Muscle layer of colon (tissue), 2 donors: ENCODE data around the gene EPN3.

ENCODE experiments used
- H3K27ac ChIP-seq: one replicate; pipeline ENCODE4 v1.7.0; 2013; ENCODE audit warnings: low read depth, mild to moderate bottlenecking, low read length, moderate library complexity
- H3K27me3 ChIP-seq, 2 donors: one replicate each; pipeline ENCODE4 v1.7.0; 2013; ENCODE audit warnings: low read length in 2 of 2, mild to moderate bottlenecking in 2 of 2; ENCODE audit not compliant: insufficient read depth in 2 of 2, control insufficient read depth in 1 of 2
- H3K36me3 ChIP-seq: one replicate; pipeline ENCODE4 v1.7.0; 2013; ENCODE audit warnings: mild to moderate bottlenecking, low read length; ENCODE audit not compliant: insufficient read depth
- H3K4me1 ChIP-seq: one replicate; pipeline ENCODE4 v1.7.0; 2013; ENCODE audit warnings: mild to moderate bottlenecking, low read length; ENCODE audit not compliant: insufficient read depth
- H3K4me3 ChIP-seq, 2 donors: one replicate each; pipeline ENCODE4 v1.7.0; 2013; ENCODE audit warnings: low read length in 2 of 2, low read depth in 1 of 2, mild to moderate bottlenecking in 1 of 2, moderate library complexity in 1 of 2
- H3K9ac ChIP-seq: one replicate; pipeline ENCODE4 v1.7.0; 2013; ENCODE audit warnings: low read length
- H3K9me3 ChIP-seq: one replicate; pipeline ENCODE4 v1.7.0; 2013; ENCODE audit warnings: mild to moderate bottlenecking, low read length
- donor health status: abdominal sarcoma.
- donor health status: Adenocarcinoma of cecum.

The EPN3 gene

DNA sequence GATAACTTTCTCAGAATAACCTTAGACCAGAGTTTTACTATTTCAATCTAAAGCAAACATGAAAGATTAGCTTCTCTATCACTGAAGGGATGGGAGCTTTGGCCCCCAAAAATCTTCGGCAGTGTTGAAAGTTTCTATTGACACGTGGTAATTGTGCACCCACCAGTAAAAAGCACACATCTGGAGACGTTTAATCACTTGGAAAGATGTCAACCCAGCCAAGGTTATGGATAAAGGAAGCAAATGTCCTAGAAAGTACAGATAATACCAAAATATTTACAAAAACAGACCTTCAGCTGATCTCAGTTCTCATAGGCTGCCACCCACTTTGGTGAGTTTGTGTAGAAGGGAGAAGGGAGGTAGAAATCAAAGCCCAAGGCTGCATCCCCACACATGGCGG, 19.0 kb upstream of the EPN3 start:
- no peak overlapping the region for H3K9ac ChIP-seq
- H3K4me3 ChIP-seq: no peak overlapping the region
- H3K4me1 ChIP-seq: peaks cover 16% of the 10 kb centered on the region
- H3K9me3 ChIP-seq: no peaks in the 10 kb centered on the region
- no peaks in the 10 kb centered on the region for H3K36me3 ChIP-seq
- H3K27ac ChIP-seq: no peak overlapping the region
- no peaks in the 10 kb centered on the region for H3K27me3 ChIP-seq

GRCh38 chr17:50514388-50514787, 18.1 kb upstream of the EPN3 start:
- Histone ChIP-seq H3K27me3 (no peaks in the 10 kb centered on the region), H3K36me3 (no peaks in the 10 kb centered on the region), H3K27ac (no peak overlapping the region), H3K4me3 (no peak overlapping the region), H3K9ac (no peak overlapping the region), H3K4me1 (peaks cover 7% of the 10 kb centered on the region), H3K9me3 (no peaks in the 10 kb centered on the region)

DNA sequence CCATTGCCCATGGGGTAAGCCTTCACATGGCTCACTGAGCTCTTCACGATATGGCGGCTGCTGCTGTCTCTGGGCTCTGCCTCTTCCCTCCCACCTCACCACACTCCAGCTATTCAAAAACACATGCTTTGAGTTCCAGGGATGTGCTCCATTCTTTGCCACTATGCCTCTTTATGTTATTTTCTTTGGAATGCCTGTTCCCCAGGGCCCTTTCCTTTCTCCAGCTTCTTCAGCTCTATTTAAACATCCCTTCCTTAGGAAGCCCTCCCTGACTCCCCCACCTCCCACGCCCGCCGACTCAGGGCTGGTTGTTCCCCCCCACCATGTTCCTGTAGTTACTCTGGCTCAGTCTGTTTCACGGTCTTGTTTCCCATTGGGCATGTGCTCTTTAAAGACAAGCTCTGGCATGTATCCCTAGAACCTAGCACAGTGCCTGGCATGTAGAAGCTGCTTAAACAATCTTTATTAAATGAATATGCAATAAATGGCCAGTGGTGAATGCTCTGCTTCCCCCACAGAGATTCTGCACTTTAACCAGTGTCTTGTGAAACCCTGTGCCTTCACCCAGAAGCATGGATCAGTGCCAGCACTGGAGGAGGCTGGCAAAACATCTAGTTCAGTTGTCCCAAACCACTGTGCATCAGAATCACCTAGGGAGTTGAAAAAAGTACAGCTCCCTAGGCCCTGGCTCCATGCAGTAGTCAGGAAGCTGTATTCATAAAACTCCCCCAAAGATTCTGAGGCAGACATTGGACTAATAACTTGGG, 17.4 kb upstream of the EPN3 start:
- Histone ChIP-seq H3K9ac (no peak overlapping the region), H3K27ac (no peak overlapping the region), H3K36me3 (no peaks in the 10 kb centered on the region), H3K4me1 (peaks cover 7% of the 10 kb centered on the region), H3K27me3 (no peaks in the 10 kb centered on the region), H3K4me3 (no peak overlapping the region), H3K9me3 (no peaks in the 10 kb centered on the region)

GRCh38 chr17:50517011-50517410, 15.5 kb upstream of the EPN3 start:
- H3K9me3 ChIP-seq: no peaks in the 10 kb centered on the region
- H3K36me3 ChIP-seq: no peaks in the 10 kb centered on the region
- H3K4me3 ChIP-seq: no peak overlapping the region
- peaks cover 7% of the 10 kb centered on the region for H3K4me1 ChIP-seq
- H3K27ac ChIP-seq: no peak overlapping the region
- no peaks in the 10 kb centered on the region for H3K27me3 ChIP-seq
- H3K9ac ChIP-seq: no peak overlapping the region

GRCh38 chr17:50517504-50518383, 14.8 kb upstream of the EPN3 start:
- Histone ChIP-seq H3K27me3 (no peaks in the 10 kb centered on the region), H3K4me1 (peaks cover 7% of the 10 kb centered on the region), H3K4me3 (no peak overlapping the region), H3K27ac (no peak overlapping the region), H3K36me3 (no peaks in the 10 kb centered on the region), H3K9ac (no peak overlapping the region), H3K9me3 (no peaks in the 10 kb centered on the region)

DNA sequence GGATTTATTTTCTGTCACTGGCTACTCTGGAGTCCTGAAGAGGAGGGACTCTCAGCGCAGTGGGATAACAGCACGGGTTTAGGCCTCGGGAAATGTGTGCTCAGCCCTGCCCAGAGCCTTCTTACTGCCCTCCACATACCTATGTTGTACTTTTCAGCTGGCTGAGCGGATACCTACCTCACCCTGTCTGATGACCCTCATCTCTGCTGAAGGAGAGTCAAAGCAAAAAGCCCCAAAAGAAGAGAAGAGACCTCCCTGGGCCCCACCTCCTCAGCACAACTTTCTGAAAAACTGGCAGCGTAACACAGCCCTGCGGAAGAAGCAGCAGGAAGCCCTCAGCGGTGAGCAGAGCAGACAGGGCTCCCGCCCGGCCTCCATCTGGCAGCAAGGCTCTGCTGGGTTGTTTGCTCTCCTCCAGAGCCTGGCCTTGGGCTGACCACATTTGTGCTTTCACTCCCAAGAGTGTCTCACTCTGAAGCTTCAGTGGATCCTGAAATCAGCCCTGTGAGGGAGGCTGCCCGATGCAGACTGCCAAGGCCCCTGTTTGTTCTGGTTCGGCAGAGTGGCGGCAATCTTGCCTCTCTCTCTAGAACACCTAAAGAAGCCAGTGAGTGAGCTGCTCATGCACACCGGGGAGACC, 14.0 kb upstream of the EPN3 start:
- H3K27me3 ChIP-seq: no peaks in the 10 kb centered on the region
- H3K9me3 ChIP-seq: no peaks in the 10 kb centered on the region
- no peak overlapping the region for H3K4me3 ChIP-seq
- H3K4me1 ChIP-seq: peaks cover 7% of the 10 kb centered on the region
- no peak overlapping the region for H3K27ac ChIP-seq
- no peak overlapping the region for H3K9ac ChIP-seq
- H3K36me3 ChIP-seq: no peaks in the 10 kb centered on the region

DNA sequence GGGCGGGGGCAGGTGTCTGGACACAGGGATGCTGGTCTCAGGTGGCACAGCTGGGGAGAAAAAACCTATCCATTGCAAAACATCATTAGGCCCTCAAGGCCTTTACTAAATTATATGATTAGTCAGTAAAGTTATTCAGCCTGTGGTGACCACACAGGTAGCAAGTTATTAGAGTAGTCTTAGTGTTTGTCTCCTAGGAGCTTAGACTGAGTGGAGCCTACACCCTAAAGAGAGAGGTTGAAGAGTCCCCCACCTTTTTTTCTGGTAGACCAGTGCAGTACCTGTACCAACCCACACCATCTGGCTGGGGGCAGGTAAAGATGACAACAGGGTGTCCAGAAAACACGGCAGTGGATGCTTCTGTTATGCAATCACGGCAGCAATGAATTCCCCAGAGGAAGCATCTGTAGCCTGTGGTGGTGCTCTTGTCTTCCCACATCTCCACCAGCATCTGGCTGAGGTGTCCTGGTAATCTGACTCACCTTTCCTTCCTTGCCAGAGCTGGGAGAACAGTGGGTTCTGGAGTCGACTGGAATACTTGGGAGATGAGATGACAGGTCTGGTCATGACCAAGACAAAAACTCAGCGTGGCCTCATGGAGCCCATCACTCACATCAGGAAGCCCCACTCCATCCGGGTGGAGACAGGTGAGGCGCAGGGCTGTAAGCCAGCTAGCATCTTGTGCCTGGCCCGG, 13.2 kb upstream of the EPN3 start:
- H3K9ac ChIP-seq: no peak overlapping the region
- no peaks in the 10 kb centered on the region for H3K27me3 ChIP-seq
- peaks cover 7% of the 10 kb centered on the region for H3K4me1 ChIP-seq
- H3K9me3 ChIP-seq: no peaks in the 10 kb centered on the region
- H3K36me3 ChIP-seq: no peaks in the 10 kb centered on the region
- no peak overlapping the region for H3K4me3 ChIP-seq
- H3K27ac ChIP-seq: no peak overlapping the region

- Histone ChIP-seq H3K36me3 (no peaks in the 10 kb centered on the region), H3K9me3 (no peaks in the 10 kb centered on the region), H3K9ac (no peak overlapping the region), H3K4me3 (no peak overlapping the region), H3K4me1 (peaks cover under 1% of the 10 kb centered on the region), H3K27ac (no peak overlapping the region), H3K27me3 (no peaks in the 10 kb centered on the region)
These were observed 12.1 kb upstream of the EPN3 start for GRCh38 chr17:50520483-50520882.

- Histone ChIP-seq H3K4me1 (no peaks in the 10 kb centered on the region), H3K27me3 (no peaks in the 10 kb centered on the region)
These were observed 11.0 kb upstream of the EPN3 start for GRCh38 chr17:50521514-50521913.

GRCh38 chr17:50522766-50523165, 9.8 kb upstream of the EPN3 start:
- Histone ChIP-seq H3K4me1 (no peaks in the 10 kb centered on the region), H3K27me3 (no peaks in the 10 kb centered on the region), H3K9me3 (no peaks in the 10 kb centered on the region), H3K36me3 (no peaks in the 10 kb centered on the region), H3K4me3 (no peak overlapping the region), H3K9ac (no peak overlapping the region), H3K27ac (no peak overlapping the region)

More at GRCh38 chr17:50521514-50521913, 11.0 kb upstream of the EPN3 start:
- no peaks in the 10 kb centered on the region for H3K9me3 ChIP-seq
- no peaks in the 10 kb centered on the region for H3K36me3 ChIP-seq
- no peak overlapping the region for H3K4me3 ChIP-seq
- H3K9ac ChIP-seq: no peak overlapping the region
- H3K27ac ChIP-seq: no peak overlapping the region

GRCh38 chr17:50523208-50523607, 9.3 kb upstream of the EPN3 start:
- H3K4me1 ChIP-seq: no peaks in the 10 kb centered on the region
- no peak overlapping the region for H3K4me3 ChIP-seq
- H3K27ac ChIP-seq: no peak overlapping the region
- no peaks in the 10 kb centered on the region for H3K36me3 ChIP-seq
- no peaks in the 10 kb centered on the region for H3K27me3 ChIP-seq
- no peaks in the 10 kb centered on the region for H3K9me3 ChIP-seq
- no peak overlapping the region for H3K9ac ChIP-seq
